HUES64 (cell line): ENCODE results near the gene CACNA1H.

Experiments used
- H3K27ac ChIP-seq: 2 replicates; pipeline ENCODE4 v1.7.0; 2013; ENCODE audit warnings: low read depth, low read length, inconsistent platforms
- H3K27me3 ChIP-seq: 2 replicates; pipeline ENCODE4 v1.6.1; 2013; ENCODE audit warnings: mild to moderate bottlenecking, low read length; ENCODE audit not compliant: insufficient read depth
- H3K36me3 ChIP-seq: 2 replicates; pipeline ENCODE4 v1.6.1; 2013; ENCODE audit warnings: mild to moderate bottlenecking, low read length; ENCODE audit not compliant: insufficient read depth
- H3K4me1 ChIP-seq: 2 replicates; pipeline ENCODE4 v1.6.1; 2013; ENCODE audit warnings: mild to moderate bottlenecking, low read length, moderate library complexity; ENCODE audit not compliant: insufficient read depth
- H3K4me3 ChIP-seq: 2 replicates; pipeline ENCODE4 v1.5.1; 2013; ENCODE audit warnings: mild to moderate bottlenecking, low read length, moderate library complexity
- H3K9ac ChIP-seq: 2 replicates; pipeline ENCODE4 v1.6.1; 2013; ENCODE audit warnings: mild to moderate bottlenecking, low read depth, low read length
- H3K9me3 ChIP-seq: 2 replicates; pipeline ENCODE4 v1.6.1; 2013; ENCODE audit warnings: low read depth, low read length; ENCODE audit not compliant: insufficient read depth
- WGBS: fragments of 150-250, 120-280 bp; methylation state at CpG from one replicate; pipeline ENCODE4 v1.1.7; 2013; ENCODE audit warnings: missing lambda C conversion rate; 5-methylcytosine and 5-hydroxymethylcytosine counted together

CACNA1H gene

DNA sequence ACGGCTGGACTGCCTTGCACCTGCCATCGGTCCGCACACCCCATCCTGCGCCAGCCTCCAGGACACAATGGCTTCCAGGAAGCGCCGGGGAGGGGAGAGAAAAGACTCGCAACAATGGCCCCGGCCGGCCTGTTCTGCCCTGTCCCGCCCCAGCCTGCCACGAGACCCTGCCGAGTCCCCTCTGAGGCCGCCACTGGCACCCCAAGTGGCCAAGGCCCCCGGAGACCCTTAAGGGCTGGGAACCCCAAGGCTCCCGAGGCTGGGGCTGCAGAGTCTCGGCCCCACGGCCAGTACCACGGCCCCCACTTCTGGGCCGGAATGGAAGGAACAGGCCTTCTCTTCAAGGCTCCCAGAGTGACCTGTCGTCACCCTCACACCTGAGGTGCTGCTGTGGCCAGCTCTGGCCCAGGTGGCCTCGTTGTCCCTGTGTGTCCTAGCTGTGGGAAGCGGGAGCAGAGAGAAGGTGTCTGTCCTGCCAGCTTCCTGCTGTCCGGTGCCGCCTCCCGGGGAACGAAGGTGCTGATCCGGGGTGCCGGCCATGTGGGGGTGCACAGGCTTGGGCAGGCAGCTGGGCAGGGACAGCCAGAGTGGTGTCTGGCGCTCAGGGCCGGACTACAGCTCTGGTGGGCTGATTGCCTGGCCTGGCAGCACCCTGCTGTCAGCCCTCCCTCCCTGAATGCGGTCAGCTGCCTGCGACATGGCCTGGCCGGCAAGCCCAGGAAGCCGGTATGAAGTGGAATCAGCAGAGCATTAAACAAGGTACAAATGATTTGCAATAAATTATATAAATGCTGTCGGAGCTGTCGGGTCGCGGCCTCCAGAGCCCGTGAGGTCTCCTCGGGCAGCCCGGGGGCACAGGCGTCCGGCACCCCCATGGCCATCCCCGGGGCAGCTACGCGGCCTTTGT is 8.2 kb upstream of the CACNA1H start:
- Histone ChIP-seq H3K4me1 (no peaks in the 10 kb centered on the region; the same call in 1 of the 2 replicates), H3K4me3 (no peak overlapping the region), H3K27me3 (no peaks in the 10 kb centered on the region), H3K36me3 (no peaks in the 10 kb centered on the region), H3K9me3 (0 out of 2 replicates have a peak, but pooled peaks cover 3% of the 10 kb centered on the region), H3K9ac (no peak overlapping the region), H3K27ac (no peak overlapping the region)
- 81% methylated on average over 45 of the region's 46 CpGs for WGBS

DNA sequence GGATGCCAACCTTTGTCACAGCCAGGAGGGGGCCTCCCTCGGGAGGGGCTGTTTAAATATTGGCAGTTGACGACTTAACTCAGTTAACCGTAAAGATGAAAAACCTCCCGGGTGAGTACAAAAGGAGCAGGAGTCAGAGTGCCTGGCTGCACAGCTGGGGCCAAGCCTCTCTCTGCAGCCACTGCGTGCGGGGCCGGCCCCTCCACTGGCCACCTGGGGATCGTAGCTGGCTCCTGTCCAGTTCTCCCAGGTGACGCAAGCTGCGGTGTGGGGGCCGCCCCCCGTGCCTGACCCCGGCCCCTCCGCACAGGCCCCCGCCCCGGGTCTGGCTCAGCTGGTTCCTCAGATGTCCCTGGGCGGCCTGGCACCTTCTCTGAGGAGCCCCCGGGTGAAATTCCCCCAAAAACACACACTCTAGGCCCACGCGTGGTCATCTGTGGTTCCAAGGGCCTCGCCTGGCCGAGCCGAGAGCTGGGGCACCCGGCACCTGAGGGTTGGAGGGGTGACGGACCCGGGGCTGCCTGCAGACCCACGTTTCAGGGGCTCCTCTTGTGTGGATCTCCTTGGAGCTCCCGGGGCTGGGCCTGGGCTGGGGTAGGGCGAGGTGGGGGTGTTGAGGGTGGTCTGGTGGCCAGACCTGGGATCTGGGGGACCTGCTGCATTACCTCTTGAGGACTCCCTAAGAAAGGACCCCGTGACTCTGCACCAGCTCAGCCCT is 7.4 kb upstream of the CACNA1H start:
- no peaks in the 10 kb centered on the region for H3K27me3 ChIP-seq
- H3K36me3 ChIP-seq = no peaks in the 10 kb centered on the region
- H3K27ac ChIP-seq = no peak overlapping the region; the same call in 1 of the 2 replicates
- 67% methylated on average over 30 of the region's 30 CpGs for WGBS
- no peak overlapping the region for H3K9ac ChIP-seq
- no peaks in the 10 kb centered on the region; the same call in 1 of the 2 replicates for H3K4me1 ChIP-seq
- no peak overlapping the region for H3K4me3 ChIP-seq
- H3K9me3 ChIP-seq = 0 out of 2 replicates have a peak, but pooled peaks cover 3% of the 10 kb centered on the region

DNA sequence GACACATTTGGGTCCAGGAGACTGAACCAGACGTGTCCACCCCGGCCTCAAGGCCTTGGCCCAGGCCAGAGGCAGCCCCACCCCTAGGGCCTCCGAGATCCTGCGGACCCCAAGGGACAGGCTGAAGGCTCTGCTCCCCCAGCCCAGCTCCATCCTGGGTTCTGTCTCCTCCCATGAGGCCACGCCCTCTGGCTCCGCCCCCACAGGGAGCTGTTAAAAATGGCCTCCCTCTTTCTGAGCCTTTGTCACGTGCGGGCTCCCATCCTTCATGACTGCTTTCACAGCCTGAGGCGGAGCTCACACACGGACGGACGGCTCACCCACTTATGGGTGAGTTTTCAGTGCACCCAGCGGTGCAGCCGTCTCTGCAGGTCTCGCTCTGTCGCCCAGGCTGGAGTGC is 6.5 kb upstream of the CACNA1H start:
- 86% methylated on average over 16 of the region's 16 CpGs for WGBS
- Histone ChIP-seq H3K36me3 (no peaks in the 10 kb centered on the region), H3K4me1 (no peaks in the 10 kb centered on the region; the same call in 1 of the 2 replicates), H3K27ac (no peak overlapping the region), H3K4me3 (no peak overlapping the region), H3K9me3 (0 out of 2 replicates have a peak, but pooled peaks cover 3% of the 10 kb centered on the region), H3K9ac (no peak overlapping the region), H3K27me3 (no peaks in the 10 kb centered on the region)

DNA sequence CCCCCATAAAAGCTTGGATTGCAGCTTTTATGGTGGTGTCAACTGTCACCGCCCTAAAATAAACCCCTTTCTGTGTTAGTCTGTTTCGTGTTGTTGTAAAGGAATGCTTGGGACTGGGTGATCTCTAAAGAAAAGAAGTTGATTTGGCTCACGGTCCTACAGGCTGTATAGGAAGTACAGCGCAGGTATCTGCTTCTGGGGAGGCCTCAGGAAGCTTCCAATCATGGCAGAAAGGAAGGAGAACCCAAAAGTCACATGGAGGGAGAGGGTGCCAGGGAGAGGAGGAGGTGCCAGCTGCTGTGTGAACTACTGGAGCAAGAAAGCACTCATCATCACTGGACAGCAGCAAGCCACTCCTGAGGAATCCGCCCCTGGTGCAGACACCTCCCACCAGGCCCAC is 5.9 kb upstream of the CACNA1H start:
- Histone ChIP-seq H3K4me1 (no peaks in the 10 kb centered on the region; the same call in none of the 2 replicates), H3K27me3 (no peaks in the 10 kb centered on the region), H3K9me3 (0 out of 2 replicates have a peak, but pooled peaks cover 3% of the 10 kb centered on the region), H3K9ac (no peak overlapping the region), H3K4me3 (no peak overlapping the region), H3K27ac (no peak overlapping the region), H3K36me3 (no peaks in the 10 kb centered on the region)
- 94% methylated on average over 5 of the region's 5 CpGs for WGBS

DNA sequence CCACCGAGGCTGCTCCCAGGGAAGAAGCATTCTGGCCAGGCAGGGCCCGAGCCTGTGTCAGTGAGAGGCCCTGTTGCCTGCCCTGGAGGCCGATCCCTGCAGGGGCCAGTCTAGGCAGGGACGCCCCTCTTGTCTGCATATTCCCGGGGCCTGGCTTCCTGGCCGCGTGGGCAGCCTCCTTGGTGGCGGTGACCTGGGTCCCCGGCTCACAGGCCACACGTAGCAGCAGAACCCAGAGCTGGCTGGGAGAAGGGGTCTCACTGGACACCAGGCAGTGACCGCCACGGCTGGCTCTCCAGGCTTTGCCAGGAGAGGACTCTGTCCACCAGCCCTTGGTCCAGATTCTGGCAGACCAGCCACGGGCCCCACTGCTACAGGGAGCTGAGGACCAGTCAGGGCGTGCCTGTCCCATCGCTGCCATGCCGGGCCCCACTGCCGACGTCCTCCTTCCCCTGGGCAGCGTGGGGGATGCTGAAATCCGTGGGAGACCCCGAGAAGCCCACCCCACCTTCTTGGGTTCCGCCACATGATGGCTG is 3.7 kb upstream of the CACNA1H start:
- no peak overlapping the region for H3K4me3 ChIP-seq
- peaks cover 1% of the 10 kb centered on the region; the same call in 1 of the 2 replicates for H3K27me3 ChIP-seq
- no peaks in the 10 kb centered on the region; the same call in none of the 2 replicates for H3K4me1 ChIP-seq
- H3K36me3 ChIP-seq = no peaks in the 10 kb centered on the region
- H3K9me3 ChIP-seq = 0 out of 2 replicates have a peak, but pooled peaks cover 3% of the 10 kb centered on the region
- no peak overlapping the region for H3K9ac ChIP-seq
- no peak overlapping the region for H3K27ac ChIP-seq
- 90% methylated on average over 22 of the region's 22 CpGs for WGBS

DNA sequence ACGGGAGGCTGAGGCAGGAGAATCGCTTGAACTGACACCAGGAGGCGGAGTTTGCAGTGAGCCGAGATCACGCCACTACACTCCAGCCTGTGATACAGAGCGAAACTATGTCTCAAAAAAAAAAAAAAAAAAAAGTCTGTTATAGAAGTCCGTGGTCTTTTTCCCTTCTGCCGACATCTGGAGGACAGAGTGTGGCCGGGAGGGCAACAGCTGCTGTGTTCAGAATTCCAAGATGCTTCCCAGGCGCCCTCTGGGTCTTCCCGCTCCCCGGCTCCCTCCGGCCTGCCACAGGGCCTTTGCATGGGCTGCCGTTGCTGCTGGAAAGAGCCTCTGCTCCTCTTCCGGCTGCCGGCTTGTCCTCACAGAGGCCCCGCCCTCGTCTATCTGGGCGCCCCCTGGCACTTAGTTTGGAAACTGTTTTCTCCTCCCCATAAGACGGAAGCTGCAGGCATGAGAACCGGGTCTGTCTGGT is 2.4 kb upstream of the CACNA1H start:
- H3K36me3 ChIP-seq = no peaks in the 10 kb centered on the region
- no peaks in the 10 kb centered on the region; the same call in 1 of the 2 replicates for H3K4me1 ChIP-seq
- no peak overlapping the region for H3K27ac ChIP-seq
- 0 out of 2 replicates have a peak, but pooled peaks cover 3% of the 10 kb centered on the region for H3K9me3 ChIP-seq
- 82% methylated on average over 21 of the region's 21 CpGs for WGBS
- no peak overlapping the region for H3K4me3 ChIP-seq
- H3K27me3 ChIP-seq = peaks cover 6% of the 10 kb centered on the region
- H3K9ac ChIP-seq = no peak overlapping the region

DNA sequence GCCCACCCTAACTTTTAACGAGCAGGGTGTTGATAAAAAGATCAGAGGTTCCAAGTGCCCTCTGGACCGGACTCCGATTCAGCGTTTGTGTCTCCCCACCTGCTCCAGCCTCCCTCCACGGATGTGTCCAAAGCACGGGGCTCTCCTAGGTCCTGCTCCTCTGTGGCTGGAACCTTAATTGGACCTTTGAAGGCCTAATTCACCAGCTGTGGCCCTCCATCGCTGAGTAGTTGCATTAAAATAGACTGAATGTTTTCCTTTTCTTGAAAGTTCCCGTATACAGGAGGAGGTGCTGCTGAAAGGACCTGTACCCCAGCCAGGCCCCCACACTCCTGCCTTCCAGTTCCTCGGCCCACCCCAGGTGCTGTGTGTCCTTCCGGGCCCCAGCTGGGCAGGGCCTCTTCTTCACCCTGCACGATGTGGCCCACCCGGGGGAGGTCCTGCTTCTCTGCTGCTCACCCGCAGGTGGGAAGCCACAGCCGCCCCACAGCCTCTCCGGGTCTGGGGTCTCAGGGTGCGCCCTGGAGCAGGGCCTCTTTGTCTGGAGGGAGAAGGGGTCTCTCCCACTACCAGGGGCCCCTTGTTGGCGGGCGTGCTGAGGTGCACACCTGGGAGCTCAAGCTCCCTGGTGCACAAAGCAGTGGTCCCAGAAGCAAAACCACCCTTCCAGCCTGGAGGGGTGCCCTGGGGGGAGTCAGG is 1.3 kb upstream of the CACNA1H start:
- H3K9me3 ChIP-seq = 0 out of 2 replicates have a peak, but pooled peaks cover 3% of the 10 kb centered on the region
- H3K27me3 ChIP-seq = peaks cover 6% of the 10 kb centered on the region
- WGBS = 72% methylated on average over 17 of the region's 18 CpGs
- no peak overlapping the region; the same call in 1 of the 2 replicates for H3K27ac ChIP-seq
- H3K9ac ChIP-seq = peak overlapping the region; percentile 43; the same call in 1 of the 2 replicates
- peak overlapping the region; percentile 53 for H3K4me3 ChIP-seq
- H3K4me1 ChIP-seq = no peaks in the 10 kb centered on the region; the same call in 1 of the 2 replicates
- H3K36me3 ChIP-seq = no peaks in the 10 kb centered on the region

DNA sequence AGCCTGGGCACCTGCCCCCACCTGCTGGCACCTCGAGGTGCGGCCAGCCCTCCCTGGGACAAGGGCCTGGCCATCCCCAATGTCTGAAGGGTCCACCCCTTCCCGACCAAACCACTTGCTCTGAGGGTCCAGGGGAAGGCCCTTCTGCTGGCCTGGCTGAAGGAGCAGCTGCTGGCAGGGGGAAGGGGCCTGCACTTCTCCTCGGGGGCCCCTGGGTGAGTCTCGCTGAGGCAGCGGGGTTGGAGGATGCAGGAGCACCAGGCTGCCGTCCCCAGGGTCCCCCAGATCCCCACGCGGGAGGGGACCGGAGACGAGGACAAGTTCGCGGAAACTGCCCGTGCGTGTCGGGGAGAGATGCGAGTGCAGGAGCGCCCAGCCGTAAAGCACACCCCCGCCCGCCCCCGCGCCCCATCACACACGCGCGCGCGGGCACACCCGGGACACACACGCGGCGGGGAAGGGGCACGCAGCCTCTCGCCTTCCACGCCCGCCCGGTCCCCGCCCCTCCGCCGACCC is 725 bp upstream of the CACNA1H start:
- Histone ChIP-seq H3K27me3 (peaks cover 6% of the 10 kb centered on the region), H3K36me3 (no peaks in the 10 kb centered on the region), H3K4me3 (peak overlapping the region; percentile 53), H3K9ac (peak overlapping the region; percentile 43; the same call in 1 of the 2 replicates), H3K27ac (peak overlapping the region; percentile 55; the same call in 1 of the 2 replicates), H3K9me3 (0 out of 2 replicates have a peak, but pooled peaks cover under 1% of the 10 kb centered on the region), H3K4me1 (no peaks in the 10 kb centered on the region; the same call in 1 of the 2 replicates)
- 10% methylated on average over 34 of the region's 40 CpGs for WGBS

DNA sequence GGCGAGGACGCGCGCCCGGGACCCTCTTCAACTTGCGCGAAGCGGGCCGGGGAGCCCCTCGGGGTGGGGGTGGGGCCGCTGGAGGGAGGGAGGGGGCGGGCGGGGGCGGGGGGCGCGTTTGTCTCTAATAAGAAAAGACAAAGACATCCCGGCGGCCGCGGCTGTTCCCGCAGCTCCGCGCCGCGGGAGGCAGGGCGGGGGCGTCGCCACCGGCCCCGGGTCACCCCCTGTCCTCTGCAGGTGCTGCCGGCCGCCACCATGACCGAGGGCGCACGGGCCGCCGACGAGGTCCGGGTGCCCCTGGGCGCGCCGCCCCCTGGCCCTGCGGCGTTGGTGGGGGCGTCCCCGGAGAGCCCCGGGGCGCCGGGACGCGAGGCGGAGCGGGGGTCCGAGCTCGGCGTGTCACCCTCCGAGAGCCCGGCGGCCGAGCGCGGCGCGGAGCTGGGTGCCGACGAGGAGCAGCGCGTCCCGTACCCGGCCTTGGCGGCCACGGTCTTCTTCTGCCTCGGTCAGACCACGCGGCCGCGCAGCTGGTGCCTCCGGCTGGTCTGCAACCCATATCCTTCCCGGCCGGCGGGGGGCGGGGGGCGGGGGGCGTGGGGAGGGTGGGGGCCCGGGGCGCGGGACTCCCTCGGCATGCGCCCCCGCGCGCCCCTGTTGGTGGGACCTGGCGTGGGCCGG is 714 bp downstream of the CACNA1H start:
- H3K36me3 ChIP-seq = no peaks in the 10 kb centered on the region
- H3K4me1 ChIP-seq = no peaks in the 10 kb centered on the region; the same call in 1 of the 2 replicates
- peak overlapping the region; percentile 65 for H3K4me3 ChIP-seq
- no peak overlapping the region for H3K27ac ChIP-seq
- peaks cover 6% of the 10 kb centered on the region for H3K27me3 ChIP-seq
- no peaks in the 10 kb centered on the region for H3K9me3 ChIP-seq
- WGBS = under 1% methylated on average over 71 of the region's 94 CpGs
- peak overlapping the region; percentile 75 for H3K9ac ChIP-seq
